GM12874 (cell line): ENCODE results near the gene DHH.

Source experiments
- CTCF ChIP-seq: IDR thresholded peaks from 2 replicates; pipeline ENCODE4 v1.5.1; 2011; ENCODE audit warnings: low read depth, mild to moderate bottlenecking, control low read depth, low read length, moderate library complexity; ENCODE audit not compliant: insufficient read depth

Gene DHH

DNA sequence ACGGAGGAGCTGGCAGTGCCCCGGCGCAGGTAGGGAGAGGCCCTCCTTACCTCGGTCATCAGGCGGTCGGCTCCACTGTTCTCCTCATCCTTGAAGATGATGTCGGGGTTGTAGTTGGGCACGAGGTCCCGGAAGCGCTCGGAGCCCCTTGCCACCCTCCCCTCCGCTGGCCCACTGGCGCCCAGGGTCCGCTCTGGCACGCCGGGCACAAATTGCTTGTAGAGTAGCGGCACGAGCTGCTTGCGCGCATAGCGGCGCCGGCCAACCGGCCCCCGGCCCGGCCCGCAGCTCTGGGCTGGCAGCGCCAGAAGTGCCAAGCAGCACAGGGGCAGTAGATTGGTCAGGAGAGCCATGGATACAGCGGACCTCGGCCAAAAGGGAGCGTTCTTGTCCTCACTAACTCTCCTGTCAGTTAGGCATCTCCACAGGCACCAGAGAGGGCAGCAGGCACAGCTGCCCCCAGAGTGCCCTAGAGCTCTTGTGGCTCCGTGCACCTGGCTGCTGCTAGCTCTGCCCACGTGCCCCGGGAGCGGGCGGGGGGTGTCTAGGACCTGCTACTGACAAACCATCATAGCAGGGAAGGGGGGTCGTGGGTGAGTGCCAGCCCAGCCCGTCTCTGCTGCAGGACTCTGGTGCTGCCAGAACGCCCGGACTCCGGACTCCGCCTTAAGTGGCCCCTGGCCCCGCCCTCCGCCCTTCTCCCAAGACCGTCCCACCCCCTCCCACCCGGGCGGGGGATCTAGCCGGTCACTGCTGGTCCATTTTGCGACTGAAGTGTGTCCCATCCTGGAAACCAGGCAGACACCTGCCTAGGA lies at the start of gene DHH:
Gene DHH, minus strand, starts transcription at position 642 of the 815 bp plus-strand sequence. Its CDS starts 289 bp downstream, at position 353.
- no peak for TF ChIP-seq CTCF

- no peak for TF ChIP-seq CTCF
Measured at GRCh38 chr12:49144384-49144783, 49.8 kb upstream of the DHH start.

GRCh38 chr12:49138999-49139398 lies 44.4 kb upstream of the DHH start:
- TF ChIP-seq CTCF = no peak

DNA sequence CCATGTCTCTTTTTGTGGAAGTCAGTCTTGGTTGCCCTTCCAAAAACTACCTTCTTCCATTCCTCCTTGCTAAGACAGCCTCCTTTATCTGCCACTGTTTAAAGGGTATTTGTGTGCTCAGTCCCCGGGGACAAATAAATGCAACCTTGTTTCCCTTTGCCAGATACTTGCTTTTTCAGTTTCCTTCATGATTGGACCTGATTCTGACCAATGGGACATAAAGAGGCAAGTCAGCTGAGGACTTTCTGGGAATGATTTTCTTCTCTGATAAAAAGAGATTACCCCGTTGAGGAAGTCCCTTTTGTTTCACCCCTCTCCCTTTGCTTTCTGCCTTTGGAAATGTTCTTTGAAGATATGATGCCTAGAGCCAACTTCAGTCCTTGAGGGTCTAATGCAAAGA lies 44.0 kb upstream of the DHH start:
- TF ChIP-seq CTCF = no peak

DNA sequence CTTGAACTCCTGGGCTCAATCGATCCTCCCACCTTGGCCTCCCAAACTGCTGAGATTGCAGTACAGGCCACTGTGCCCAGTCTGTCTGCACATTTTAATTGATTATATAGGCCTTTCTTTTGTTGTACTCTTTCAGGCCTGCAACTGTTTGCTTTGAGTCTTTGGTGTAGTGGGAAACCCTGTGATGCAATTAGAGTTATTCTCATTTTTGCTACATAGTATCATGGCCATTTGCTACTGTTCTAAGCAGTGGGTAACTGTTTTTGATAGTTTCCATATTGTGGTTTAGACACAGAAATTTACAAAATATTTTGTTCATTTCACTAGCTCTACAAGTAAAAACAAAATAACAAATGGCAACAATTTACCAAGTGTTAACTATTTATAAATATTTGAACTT lies 42.9 kb upstream of the DHH start:
- no peak for TF ChIP-seq CTCF

- TF ChIP-seq CTCF = no peak
Measured at GRCh38 chr12:49133590-49133989, 39.0 kb upstream of the DHH start.

GRCh38 chr12:49133014-49133413 lies 38.4 kb upstream of the DHH start:
- no peak for TF ChIP-seq CTCF
